ENCODE data around the gene PDC. TPM values are rescaled to one million over a fixed set of nuclear protein-coding genes. Genes with fewer than 3 reads are reported as not detected.

PDC gene
- total RNA-seq, 2 experiments from 2014 or later, result not detected

GRCh38 chr1:186426118-186426517, 34.8 kb downstream of the PDC start:
- no peak overlapping the region for H3K4me3 Mint-ChIP-seq
- DNase-seq, result no peak
- no peaks in the 10 kb centered on the region for H3K36me3 ChIP-seq (ENCODE audit: insufficient read depth, low read length)
- no peaks in the 10 kb centered on the region for H3K27me3 ChIP-seq (ENCODE audit: control insufficient read depth in 1 of 2, insufficient read depth in 2 of 2, low read length in 2 of 2)
- ChIA-PET POLR2A (no interaction called here), CTCF (no interaction called here)
- no peaks in the 10 kb centered on the region for H3K27me3 Mint-ChIP-seq
- H3K9me3 ChIP-seq (ENCODE audit: control insufficient read depth in 1 of 2, insufficient read depth in 1 of 2, low read length in 2 of 2), result no peaks in the 10 kb centered on the region
- no peak overlapping the region for H3K27ac Mint-ChIP-seq
- peaks cover 7% of the 10 kb centered on the region for H3K36me3 Mint-ChIP-seq (ENCODE audit: low read depth)
- no peaks in the 10 kb centered on the region for H3K4me1 Mint-ChIP-seq (ENCODE audit: low read depth)
- no peaks in the 10 kb centered on the region for H3K9me3 Mint-ChIP-seq
- no peak for TF ChIP-seq CTCF (IDR thresholded peaks at IDR 0.05)
- intact Hi-C loops (cut with DNase I, micrococcal nuclease), result no loop called here
- H3K4me1 ChIP-seq (ENCODE audit: insufficient read depth, low read length), result no peaks in the 10 kb centered on the region
- no peak overlapping the region for H3K4me3 ChIP-seq (ENCODE audit: low read length)
- ATAC-seq (ENCODE audit: poor library complexity), result no peak
- no peak overlapping the region for H3K27ac ChIP-seq (ENCODE audit: low read depth in 1 of 2, low read length in 2 of 2)

- Histone ChIP-seq H3K36me3 (ENCODE audit: insufficient read depth, low read length) (peaks cover 2% of the 10 kb centered on the region), H3K27me3 (ENCODE audit: control insufficient read depth in 1 of 2, insufficient read depth in 2 of 2, low read length in 2 of 2) (no peaks in the 10 kb centered on the region), H3K4me3 (ENCODE audit: low read length) (no peak overlapping the region), H3K27ac (ENCODE audit: low read depth in 1 of 2, low read length in 2 of 2) (no peak overlapping the region), H3K9me3 (ENCODE audit: control insufficient read depth in 1 of 2, insufficient read depth in 1 of 2, low read length in 2 of 2) (no peaks in the 10 kb centered on the region), H3K4me1 (ENCODE audit: insufficient read depth, low read length) (no peaks in the 10 kb centered on the region)
- Mint-ChIP-seq H3K36me3 (ENCODE audit: low read depth) (peaks cover 18% of the 10 kb centered on the region), H3K27ac (no peak overlapping the region), H3K27me3 (no peaks in the 10 kb centered on the region), H3K4me1 (ENCODE audit: low read depth) (peaks cover 6% of the 10 kb centered on the region), H3K9me3 (no peaks in the 10 kb centered on the region), H3K4me3 (no peak overlapping the region)
- CTCF ChIA-PET, result no interaction called here
- ATAC-seq (ENCODE audit: poor library complexity), result no peak
- intact Hi-C loops (cut with DNase I, micrococcal nuclease), result no loop called here
- DNase-seq, result no peak
- no peak for TF ChIP-seq CTCF (IDR thresholded peaks at IDR 0.05)
- POLR2A ChIA-PET, result interaction anchor here (1.3 kb wide), 1 partner anchor 49 kb away, joined by 3 read pairs; the partner anchor contains the start of gene TPR
Observed at GRCh38 chr1:186424539-186424938, 36.4 kb downstream of the PDC start.

GRCh38 chr1:186421446-186421845, 39.5 kb downstream of the PDC start:
- Mint-ChIP-seq H3K9me3 (no peaks in the 10 kb centered on the region), H3K27ac (no peak overlapping the region), H3K4me1 (ENCODE audit: low read depth) (peaks cover 6% of the 10 kb centered on the region), H3K36me3 (ENCODE audit: low read depth) (peaks cover 34% of the 10 kb centered on the region), H3K4me3 (no peak overlapping the region), H3K27me3 (no peaks in the 10 kb centered on the region)
- no peaks in the 10 kb centered on the region for H3K9me3 ChIP-seq (ENCODE audit: control insufficient read depth in 1 of 2, insufficient read depth in 1 of 2, low read length in 2 of 2)
- no peaks in the 10 kb centered on the region for H3K4me1 ChIP-seq (ENCODE audit: insufficient read depth, low read length)
- H3K27me3 ChIP-seq (ENCODE audit: control insufficient read depth in 1 of 2, insufficient read depth in 2 of 2, low read length in 2 of 2), result no peaks in the 10 kb centered on the region
- ChIA-PET CTCF (no interaction called here), POLR2A (no interaction called here)
- no peak overlapping the region for H3K4me3 ChIP-seq (ENCODE audit: low read length)
- peaks cover 14% of the 10 kb centered on the region for H3K36me3 ChIP-seq (ENCODE audit: insufficient read depth, low read length)
- DNase-seq, result no peak
- intact Hi-C loops (cut with DNase I, micrococcal nuclease), result no loop called here
- TF ChIP-seq CTCF (IDR thresholded peaks at IDR 0.05), result no peak
- H3K27ac ChIP-seq (ENCODE audit: low read depth in 1 of 2, low read length in 2 of 2), result no peak overlapping the region
- ATAC-seq (ENCODE audit: poor library complexity), result no peak
